ENCODE data around the gene ZNF549. TPM values are rescaled to one million over a fixed set of nuclear protein-coding genes. Genes with fewer than 3 reads are reported as not detected.

ZNF549 gene
- total and polyA plus RNA-seq, 2 of the 13 experiments (the other 11 are each of a cell fraction or from before 2014, with no cell fraction given), result 2.8 to 6.4 TPM

DNA sequence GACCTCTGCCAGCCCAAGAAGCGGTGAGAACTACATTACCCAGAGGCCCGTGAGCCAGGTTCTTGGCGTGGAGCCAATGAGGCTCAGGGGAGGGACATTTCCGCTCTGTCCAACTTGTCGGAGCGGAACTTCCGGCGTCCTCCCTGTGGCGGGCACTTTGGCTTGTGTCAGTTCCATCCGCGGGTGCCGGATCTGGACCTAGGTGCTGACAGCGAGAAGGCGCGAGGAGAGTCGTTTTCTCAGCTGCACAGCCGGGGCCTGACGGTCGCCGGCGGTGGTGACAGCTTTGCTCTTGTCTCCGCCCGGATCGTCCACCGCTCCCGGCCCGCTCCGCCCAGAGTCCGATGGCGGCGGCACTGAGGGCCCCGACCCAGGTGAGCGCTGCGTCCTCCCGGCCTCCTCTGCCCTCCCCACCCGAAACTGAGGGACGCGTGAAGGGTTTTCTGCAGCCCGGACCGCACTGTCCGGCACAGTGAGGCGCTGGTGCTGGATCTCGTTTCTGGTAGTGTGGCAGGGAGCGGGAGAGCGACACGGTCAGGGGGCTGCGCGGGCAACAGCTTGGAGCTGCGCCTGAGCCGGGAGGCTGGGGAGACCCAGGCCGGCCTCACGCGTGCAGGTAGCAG lies 72.7 kb downstream of the ZNF549 start, which contains the start of gene ZNF530 (continued):
- TF ChIP-seq ZNF891 (CRISPR knock-in tag; IDR thresholded peaks at IDR 0.05) (no peak), SATB2 (CRISPR knock-in tag; IDR thresholded peaks at IDR 0.05) (no peak), FOXK1 (CRISPR knock-in tag; IDR thresholded peaks at IDR 0.05; ENCODE audit: borderline replicate concordance, low read depth) (peak; percentile 80; the same call in 1 of the 2 replicates), HDAC1 (CRISPR knock-in tag; IDR thresholded peaks at IDR 0.05) (peak; percentile 100), ZNF205 (CRISPR knock-in tag; IDR thresholded peaks at IDR 0.05) (no peak), ZNF703 (CRISPR knock-in tag; IDR thresholded peaks at IDR 0.05; ENCODE audit: borderline replicate concordance) (no peak), KLF11 (CRISPR knock-in tag; IDR thresholded peaks at IDR 0.05) (no peak), ZFP62 (CRISPR knock-in tag; IDR thresholded peaks at IDR 0.05) (no peak), SIN3A (IDR thresholded peaks at IDR 0.05; ENCODE audit: borderline replicate concordance, low read depth, low read length) (peak; percentile 96), ZNF234 (CRISPR knock-in tag; conservative IDR thresholded peaks at IDR 0.05) (no peak), ZBTB46 (CRISPR knock-in tag; IDR thresholded peaks at IDR 0.05; ENCODE audit: borderline replicate concordance) (no peak), SPEN (CRISPR knock-in tag; IDR thresholded peaks at IDR 0.05; ENCODE audit: low read depth) (peak; percentile 89), GABPA (IDR thresholded peaks at IDR 0.05; ENCODE audit: low read depth, low read length) (peak; percentile 97), GABPA (CRISPR knock-in tag; IDR thresholded peaks at IDR 0.05; ENCODE audit: low read depth) (peak; percentile 99), ZBTB40 (IDR thresholded peaks at IDR 0.05) (peak; percentile 72), ZBTB40 (CRISPR knock-in tag; IDR thresholded peaks at IDR 0.05) (no peak; the same call in 1 of the 2 replicates)
- TF ChIP-seq, protein P1, sequence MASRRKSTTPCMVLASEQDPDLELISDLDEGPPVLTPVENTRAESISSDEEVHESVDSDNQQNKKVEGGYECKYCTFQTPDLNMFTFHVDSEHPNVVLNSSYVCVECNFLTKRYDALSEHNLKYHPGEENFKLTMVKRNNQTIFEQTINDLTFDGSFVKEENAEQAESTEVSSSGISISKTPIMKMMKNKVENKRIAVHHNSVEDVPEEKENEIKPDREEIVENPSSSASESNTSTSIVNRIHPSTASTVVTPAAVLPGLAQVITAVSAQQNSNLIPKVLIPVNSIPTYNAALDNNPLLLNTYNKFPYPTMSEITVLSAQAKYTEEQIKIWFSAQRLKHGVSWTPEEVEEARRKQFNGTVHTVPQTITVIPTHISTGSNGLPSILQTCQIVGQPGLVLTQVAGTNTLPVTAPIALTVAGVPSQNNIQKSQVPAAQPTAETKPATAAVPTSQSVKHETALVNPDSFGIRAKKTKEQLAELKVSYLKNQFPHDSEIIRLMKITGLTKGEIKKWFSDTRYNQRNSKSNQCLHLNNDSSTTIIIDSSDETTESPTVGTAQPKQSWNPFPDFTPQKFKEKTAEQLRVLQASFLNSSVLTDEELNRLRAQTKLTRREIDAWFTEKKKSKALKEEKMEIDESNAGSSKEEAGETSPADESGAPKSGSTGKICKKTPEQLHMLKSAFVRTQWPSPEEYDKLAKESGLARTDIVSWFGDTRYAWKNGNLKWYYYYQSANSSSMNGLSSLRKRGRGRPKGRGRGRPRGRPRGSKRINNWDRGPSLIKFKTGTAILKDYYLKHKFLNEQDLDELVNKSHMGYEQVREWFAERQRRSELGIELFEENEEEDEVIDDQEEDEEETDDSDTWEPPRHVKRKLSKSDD (CRISPR knock-in tag; IDR thresholded peaks at IDR 0.05; ENCODE audit: low read depth), result peak; percentile 72

Data from HepG2 (cell line).